C1 segment of cervical spinal cord (tissue), 14 donors: ENCODE results near the gene NCF4.

ENCODE experiments used
- DNase-seq, 14 donors: peaks; one replicate each; lab custom pipeline; 2025; lab: John Stamatoyannopoulos, UW

NCF4 gene

GRCh38 chr22:36921309-36922104 is 60.7 kb downstream of the NCF4 start:
- DNase-seq: peak in 1 of 14 donors; percentile 21

- no peak for DNase-seq
Measured at GRCh38 chr22:36922105-36922608, 61.4 kb downstream of the NCF4 start.

- no peak for DNase-seq
Measured at GRCh38 chr22:36922711-36923110, 61.9 kb downstream of the NCF4 start.

GRCh38 chr22:36923131-36923788 is 62.5 kb downstream of the NCF4 start:
- DNase-seq: no peak

GRCh38 chr22:36924151-36924698 is 63.4 kb downstream of the NCF4 start:
- no peak for DNase-seq

- DNase-seq: no peak
Measured at GRCh38 chr22:36925388-36926290, 64.8 kb downstream of the NCF4 start.

GRCh38 chr22:36926309-36926708 is 65.5 kb downstream of the NCF4 start:
- DNase-seq: no peak

GRCh38 chr22:36926721-36927435 is 66.1 kb downstream of the NCF4 start:
- no peak for DNase-seq
